ENCODE data around the gene AP4E1.

Gene AP4E1

GRCh38 chr15:51053571-51053970 is 145.1 kb downstream of the AP4E1 start:
- DNase-seq (ENCODE audit: low read depth), result no peak
- no peak for TF ChIP-seq CTCF (IDR thresholded peaks at IDR 0.05; ENCODE audit: control insufficient read depth, insufficient read depth, low read depth, low read length, missing control alignments)
- no peak overlapping the region for H3K4me3 ChIP-seq (ENCODE audit: control insufficient read depth, low read depth, low read length)

- no peak for DNase-seq (ENCODE audit: low read depth)
- H3K4me3 ChIP-seq (ENCODE audit: control insufficient read depth, low read depth, low read length), result no peak overlapping the region
- no peak for TF ChIP-seq CTCF (IDR thresholded peaks at IDR 0.05; ENCODE audit: control insufficient read depth, insufficient read depth, low read depth, low read length, missing control alignments)
Observed at GRCh38 chr15:51054535-51054934, 146.1 kb downstream of the AP4E1 start.

Data from AG09309 (cell line).